ENCODE data around the gene GABPB1.

The GABPB1 gene

GRCh38 chr15:50320504-50320903 lies 34.5 kb downstream of the GABPB1 start:
- no peak overlapping the region for H3K4me2 ChIP-seq (ENCODE audit: low read length)
- no peak overlapping the region for H3K9ac ChIP-seq (ENCODE audit: low read length)
- peaks cover 10% of the 10 kb centered on the region for H3K4me1 ChIP-seq (ENCODE audit: insufficient read depth, low read length, severe bottlenecking)
- H3F3A ChIP-seq (ENCODE audit: insufficient read depth, low read length): no peaks in the 10 kb centered on the region; the same call in 1 of the 2 replicates
- peaks cover 4% of the 10 kb centered on the region; the same call in 1 of the 2 replicates for H3K79me2 ChIP-seq (ENCODE audit: insufficient read depth, low read length)
- H3K9me3 ChIP-seq (ENCODE audit: low read length): no peaks in the 10 kb centered on the region
- H2AFZ ChIP-seq (ENCODE audit: low read length): no peak overlapping the region
- no peak for TF ChIP-seq EZH2 (IDR thresholded peaks at IDR 0.05; ENCODE audit: borderline replicate concordance, low read length)
- TF ChIP-seq, protein P1, sequence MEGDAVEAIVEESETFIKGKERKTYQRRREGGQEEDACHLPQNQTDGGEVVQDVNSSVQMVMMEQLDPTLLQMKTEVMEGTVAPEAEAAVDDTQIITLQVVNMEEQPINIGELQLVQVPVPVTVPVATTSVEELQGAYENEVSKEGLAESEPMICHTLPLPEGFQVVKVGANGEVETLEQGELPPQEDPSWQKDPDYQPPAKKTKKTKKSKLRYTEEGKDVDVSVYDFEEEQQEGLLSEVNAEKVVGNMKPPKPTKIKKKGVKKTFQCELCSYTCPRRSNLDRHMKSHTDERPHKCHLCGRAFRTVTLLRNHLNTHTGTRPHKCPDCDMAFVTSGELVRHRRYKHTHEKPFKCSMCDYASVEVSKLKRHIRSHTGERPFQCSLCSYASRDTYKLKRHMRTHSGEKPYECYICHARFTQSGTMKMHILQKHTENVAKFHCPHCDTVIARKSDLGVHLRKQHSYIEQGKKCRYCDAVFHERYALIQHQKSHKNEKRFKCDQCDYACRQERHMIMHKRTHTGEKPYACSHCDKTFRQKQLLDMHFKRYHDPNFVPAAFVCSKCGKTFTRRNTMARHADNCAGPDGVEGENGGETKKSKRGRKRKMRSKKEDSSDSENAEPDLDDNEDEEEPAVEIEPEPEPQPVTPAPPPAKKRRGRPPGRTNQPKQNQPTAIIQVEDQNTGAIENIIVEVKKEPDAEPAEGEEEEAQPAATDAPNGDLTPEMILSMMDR (IDR thresholded peaks at IDR 0.05; ENCODE audit: low read length): no peak
- no peak overlapping the region for H3K4me3 ChIP-seq (ENCODE audit: low read depth, low read length, poor library complexity, severe bottlenecking)
- H4K20me1 ChIP-seq (ENCODE audit: insufficient read depth, low read length): no peaks in the 10 kb centered on the region
- no peaks in the 10 kb centered on the region for H3K36me3 ChIP-seq (ENCODE audit: insufficient read depth, low read length)
- no peaks in the 10 kb centered on the region for H3K27me3 ChIP-seq (ENCODE audit: insufficient read depth, low read length)
- no peaks in the 10 kb centered on the region for H3K9me2 ChIP-seq (ENCODE audit: low read depth, low read length)
- no peak overlapping the region for H3K27ac ChIP-seq (ENCODE audit: low read depth, low read length, poor library complexity, severe bottlenecking)

GRCh38 chr15:50318697-50319096 lies 36.3 kb downstream of the GABPB1 start:
- Histone ChIP-seq H2AFZ (ENCODE audit: low read length) (no peak overlapping the region), H3K9me2 (ENCODE audit: low read depth, low read length) (no peaks in the 10 kb centered on the region), H3K4me2 (ENCODE audit: low read length) (no peak overlapping the region), H3K27ac (ENCODE audit: low read depth, low read length, poor library complexity, severe bottlenecking) (no peak overlapping the region), H3K9me3 (ENCODE audit: low read length) (no peaks in the 10 kb centered on the region), H3K4me3 (ENCODE audit: low read depth, low read length, poor library complexity, severe bottlenecking) (no peak overlapping the region), H3K36me3 (ENCODE audit: insufficient read depth, low read length) (no peaks in the 10 kb centered on the region), H3K4me1 (ENCODE audit: insufficient read depth, low read length, severe bottlenecking) (peaks cover 10% of the 10 kb centered on the region), H3F3A (ENCODE audit: insufficient read depth, low read length) (no peaks in the 10 kb centered on the region; the same call in 1 of the 2 replicates), H3K79me2 (ENCODE audit: insufficient read depth, low read length) (peaks cover 6% of the 10 kb centered on the region; the same call in 1 of the 2 replicates), H3K9ac (ENCODE audit: low read length) (no peak overlapping the region), H4K20me1 (ENCODE audit: insufficient read depth, low read length) (no peaks in the 10 kb centered on the region), H3K27me3 (ENCODE audit: insufficient read depth, low read length) (no peaks in the 10 kb centered on the region)
- TF ChIP-seq, protein P1 (IDR thresholded peaks at IDR 0.05; ENCODE audit: low read length): no peak
- TF ChIP-seq EZH2 (IDR thresholded peaks at IDR 0.05; ENCODE audit: borderline replicate concordance, low read length): no peak

DNA sequence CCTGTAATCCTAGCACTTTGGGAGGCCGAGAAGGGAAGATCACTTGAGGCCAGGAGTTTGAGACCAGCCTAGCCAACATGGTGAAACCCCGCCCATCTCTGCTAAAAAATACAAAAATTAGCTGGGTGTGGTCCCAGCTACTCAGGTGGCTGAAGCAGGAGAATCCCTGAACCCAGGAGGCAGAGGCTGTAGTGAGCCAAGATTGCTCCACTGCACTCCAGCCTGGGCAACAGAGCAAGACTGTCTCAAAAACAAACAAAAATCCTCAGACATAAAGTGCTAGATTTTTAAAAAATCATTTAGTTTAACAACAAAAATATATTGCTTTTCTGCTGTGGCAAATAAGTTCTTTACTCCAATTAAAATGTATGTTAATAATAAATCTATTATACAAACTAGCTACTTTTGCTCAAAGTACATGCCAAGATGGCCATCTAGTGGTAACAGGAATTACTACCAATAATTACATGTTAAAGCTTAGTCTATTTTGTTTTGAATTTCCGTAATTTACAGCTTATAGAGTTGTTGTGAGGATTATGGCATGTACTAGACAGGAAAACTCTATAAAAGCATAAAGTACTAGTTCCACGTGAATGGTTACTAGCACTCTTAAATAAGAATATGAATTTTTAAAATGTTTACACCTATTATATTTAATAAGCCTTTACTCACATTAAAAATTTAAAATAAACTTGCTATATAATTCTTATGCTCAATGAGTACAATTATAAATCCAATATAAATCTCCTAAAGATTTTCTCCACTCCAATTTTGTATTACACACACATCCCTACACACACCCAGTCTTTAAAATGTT lies 39.0 kb downstream of the GABPB1 start:
- no peak overlapping the region for H2AFZ ChIP-seq (ENCODE audit: low read length)
- no peak overlapping the region for H3K27ac ChIP-seq (ENCODE audit: low read depth, low read length, poor library complexity, severe bottlenecking)
- H3K79me2 ChIP-seq (ENCODE audit: insufficient read depth, low read length): peaks cover 11% of the 10 kb centered on the region; the same call in 1 of the 2 replicates
- H3F3A ChIP-seq (ENCODE audit: insufficient read depth, low read length): no peaks in the 10 kb centered on the region; the same call in 1 of the 2 replicates
- no peak overlapping the region for H3K4me3 ChIP-seq (ENCODE audit: low read depth, low read length, poor library complexity, severe bottlenecking)
- H3K36me3 ChIP-seq (ENCODE audit: insufficient read depth, low read length): no peaks in the 10 kb centered on the region
- TF ChIP-seq EZH2 (IDR thresholded peaks at IDR 0.05; ENCODE audit: borderline replicate concordance, low read length): no peak
- TF ChIP-seq, protein P1 (IDR thresholded peaks at IDR 0.05; ENCODE audit: low read length): peak; percentile 64
- H3K4me2 ChIP-seq (ENCODE audit: low read length): no peak overlapping the region
- peaks cover 10% of the 10 kb centered on the region for H3K4me1 ChIP-seq (ENCODE audit: insufficient read depth, low read length, severe bottlenecking)
- H3K9me3 ChIP-seq (ENCODE audit: low read length): no peaks in the 10 kb centered on the region
- no peaks in the 10 kb centered on the region for H4K20me1 ChIP-seq (ENCODE audit: insufficient read depth, low read length)
- no peaks in the 10 kb centered on the region for H3K27me3 ChIP-seq (ENCODE audit: insufficient read depth, low read length)
- no peaks in the 10 kb centered on the region for H3K9me2 ChIP-seq (ENCODE audit: low read depth, low read length)
- no peak overlapping the region for H3K9ac ChIP-seq (ENCODE audit: low read length)
